HCT116 (cell line): ENCODE data around the gene AHNAK. TPM values are rescaled to one million over a fixed set of nuclear protein-coding genes. Genes with fewer than 3 reads are reported as not detected.

Experiments
- ATAC-seq: fragments of 200-7000 bp; cut with Tn5 transposase; 2 replicates; pipeline ENCODE4 v1.9.1; 2020; ENCODE audit warnings: mild to moderate bottlenecking, moderate library complexity
- BruUV-seq: library from RNA; stranded (reverse); fragments of 400-500 nt; replicated peaks from 2 replicates; lab custom pipeline; 2021; lab: Mats Ljungman, UMichigan
- CTCF ChIA-PET: fragments of 300-600 bp; sonication (Branson Sonifier 250); formaldehyde crosslinking; loops from one replicate; lab custom pipeline; 2021; ENCODE audit warnings: antibody characterized with exemption; lab: Charles Lee
- POLR2A ChIA-PET: fragments of 300-600, 350-600 bp; sonication (Branson Sonifier 250); formaldehyde crosslinking; loops from one replicate; lab custom pipeline; 2021; ENCODE audit warnings: antibody characterized with exemption; lab: Charles Lee
- RAD21 ChIA-PET, 2 experiments: fragments of 300-600 bp; sonication (Branson Sonifier 250); formaldehyde crosslinking; loops; one replicate each; lab custom pipeline; 2023; ENCODE audit warnings: low total read pairs in 2 of 2; ENCODE audit not compliant: uncharacterized antibody in 2 of 2, unreplicated experiment in 2 of 2, low non-redundant PET in 1 of 2; lab: Charles Lee
- DNase-seq: peaks from one replicate; pipeline ENCODE4 v3.0.0-alpha.2; 2010; ENCODE audit warnings: low read depth, low spot score
- H2AFZ ChIP-seq: fragments of 200-600 bp; shearing (Covaris generic), sonication (generic); 2 replicates; pipeline ENCODE4 v1.6.1; 2017; ENCODE audit warnings: low read depth, mixed run types, mixed read lengths, antibody characterized with exemption, low read length; ENCODE audit not compliant: poor library complexity, severe bottlenecking
- H3K27ac ChIP-seq: 2 replicates; pipeline ENCODE4 v1.5.1; 2012; ENCODE audit warnings: low read depth, low read length
- H3K27me3 ChIP-seq: fragments of 200-600 bp; sonication (generic); 2 replicates; pipeline ENCODE4 v1.6.1; 2016; ENCODE audit warnings: mixed run types, low read length, mixed read lengths; ENCODE audit not compliant: insufficient read depth
- H3K36me3 ChIP-seq, 2 experiments: fragments of 200-500 bp in 1 of 2; fragments of 200-600 bp in 1 of 2; sonication (Bioruptor generic) in 1 of 2; sonication (generic) in 1 of 2; 2 replicates each; pipeline versions ENCODE4 v1.5.1 to v1.6.1; 2014 to 2016; ENCODE audit warnings: low read length in 2 of 2, inconsistent platforms in 1 of 2, mixed read lengths in 1 of 2, mixed run types in 1 of 2; ENCODE audit not compliant: insufficient read depth in 2 of 2, control insufficient read depth in 1 of 2
- H3K4me1 ChIP-seq, 2 experiments: fragments of 200-600 bp in 1 of 2; sonication (generic) in 1 of 2; 2 replicates each; pipeline versions ENCODE4 v1.5.1 to v1.6.1; 2012 to 2017; ENCODE audit warnings: low read length in 2 of 2, inconsistent platforms in 1 of 2, mild to moderate bottlenecking in 1 of 2, mixed read lengths in 1 of 2, mixed run types in 1 of 2, moderate library complexity in 1 of 2; ENCODE audit not compliant: insufficient read depth in 2 of 2, control insufficient read depth in 1 of 2
- H3K4me2 ChIP-seq: fragments of 200-600 bp; sonication (generic); 2 replicates; pipeline ENCODE4 v1.6.1; 2017; ENCODE audit warnings: mixed run types, low read length, mixed read lengths
- H3K4me3 ChIP-seq, 2 experiments: fragments of 200-600 bp in 1 of 2; sonication (generic) in 1 of 2; replicated peaks in 1 of 2; 2 replicates each; pipeline ENCODE4 v1.5.1; 2011 to 2016; ENCODE audit warnings: low read length in 2 of 2, control low read depth in 1 of 2, low read depth in 1 of 2, mild to moderate bottlenecking in 1 of 2, mixed read lengths in 1 of 2, mixed run types in 1 of 2
- H3K79me2 ChIP-seq: fragments of 200-600 bp; sonication (generic); 2 replicates; pipeline ENCODE4 v1.6.1; 2017; ENCODE audit warnings: mild to moderate bottlenecking, mixed run types, low read length, moderate library complexity, mixed read lengths; ENCODE audit not compliant: insufficient read depth
- H3K9ac ChIP-seq: fragments of 200-600 bp; sonication (generic); 2 replicates; pipeline ENCODE4 v1.6.1; 2016; ENCODE audit warnings: low read length, mixed read lengths
- H3K9me2 ChIP-seq: fragments of 200-600 bp; sonication (generic), shearing (Covaris generic); 2 replicates; pipeline ENCODE4 v1.6.1; 2017; ENCODE audit warnings: mixed run types, mild to moderate bottlenecking, moderate library complexity; ENCODE audit not compliant: insufficient read depth
- H3K9me3 ChIP-seq, 2 experiments: fragments of 200-500 bp in 1 of 2; fragments of 200-600 bp in 1 of 2; sonication (Bioruptor generic) in 1 of 2; sonication (generic) in 1 of 2; 2 replicates each; pipeline ENCODE4 v1.6.1; 2014 to 2017; ENCODE audit warnings: low read length in 2 of 2, mixed read lengths in 2 of 2, inconsistent platforms in 1 of 2, low read depth in 1 of 2, mild to moderate bottlenecking in 1 of 2, mixed run types in 1 of 2, moderate library complexity in 1 of 2; ENCODE audit not compliant: control insufficient read depth in 1 of 2, insufficient read depth in 1 of 2
- H4K20me1 ChIP-seq: fragments of 200-600 bp; sonication (generic), shearing (Covaris generic); 2 replicates; pipeline ENCODE4 v1.6.1; 2017; ENCODE audit warnings: mixed run types, mild to moderate bottlenecking, moderate library complexity; ENCODE audit not compliant: insufficient read depth
- CEBPB ChIP-seq: IDR thresholded peaks from 2 replicates; pipeline ENCODE4 v1.6.1; 2012; ENCODE audit warnings: low read depth
- CTCF ChIP-seq, 3 experiments: fragments of 200-600 bp in 1 of 3; sonication (generic) in 1 of 3; IDR thresholded peaks in 2 of 3; conservative IDR thresholded peaks in 1 of 3; 2 replicates each; pipeline ENCODE4 v1.5.1; 2012 to 2017; ENCODE audit warnings: low read depth in 2 of 3, low read length in 2 of 3, antibody characterized with exemption in 1 of 3, borderline replicate concordance in 1 of 3, control low read depth in 1 of 3, mild to moderate bottlenecking in 1 of 3, mixed read lengths in 1 of 3, mixed run types in 1 of 3, moderate library complexity in 1 of 3; ENCODE audit not compliant: insufficient read depth in 1 of 3
- EGR1 ChIP-seq: IDR thresholded peaks from 2 replicates; pipeline ENCODE4 v1.6.1; 2012; ENCODE audit warnings: low read depth
- ELF1 ChIP-seq: IDR thresholded peaks from 2 replicates; pipeline ENCODE4 v1.6.1; 2012; ENCODE audit warnings: low read depth, borderline replicate concordance
- EZH2phosphoT487 ChIP-seq: fragments of 200-600 bp; IDR thresholded peaks from 2 replicates; pipeline ENCODE4 v1.6.1; 2018; ENCODE audit warnings: antibody characterized with exemption, borderline replicate concordance
- FOSL1 ChIP-seq: IDR thresholded peaks from 2 replicates; pipeline ENCODE4 v1.6.1; 2012; ENCODE audit warnings: low read depth
- JUND ChIP-seq: IDR thresholded peaks from 2 replicates; pipeline ENCODE4 v1.6.1; 2012
- MAX ChIP-seq: IDR thresholded peaks from 2 replicates; pipeline ENCODE4 v1.6.1; 2012
- POLR2A ChIP-seq: IDR thresholded peaks from 2 replicates; pipeline ENCODE4 v1.7.0; 2011; ENCODE audit warnings: borderline replicate concordance; ENCODE audit not compliant: insufficient read depth, insufficient read length; ENCODE audit errors: extremely low read depth
- POLR2AphosphoS5 ChIP-seq: IDR thresholded peaks from 2 replicates; pipeline ENCODE4 v1.6.1; 2011; ENCODE audit warnings: mild to moderate bottlenecking, low read depth, low read length, moderate library complexity
- RAD21 ChIP-seq: IDR thresholded peaks from 2 replicates; pipeline ENCODE4 v1.6.1; 2012; ENCODE audit warnings: low read depth, mild to moderate bottlenecking
- SIN3A ChIP-seq: IDR thresholded peaks from 2 replicates; pipeline ENCODE4 v1.6.1; 2012; ENCODE audit warnings: low read depth
- TCF7L2 ChIP-seq: IDR thresholded peaks from 2 replicates; pipeline ENCODE4 v1.7.0; 2011; ENCODE audit warnings: borderline replicate concordance, inconsistent platforms; ENCODE audit not compliant: insufficient read depth, insufficient read length; ENCODE audit errors: extremely low read depth
- YY1 ChIP-seq: IDR thresholded peaks from 2 replicates; pipeline ENCODE4 v1.6.1; 2011; ENCODE audit warnings: low read length, low read depth, moderate library complexity, mild to moderate bottlenecking; ENCODE audit not compliant: insufficient replicate concordance; ENCODE audit errors: extremely low read depth
- ZBTB33 ChIP-seq: IDR thresholded peaks from 2 replicates; pipeline ENCODE4 v1.6.1; 2011; ENCODE audit warnings: mild to moderate bottlenecking, low read length, moderate library complexity; ENCODE audit not compliant: insufficient replicate concordance; ENCODE audit errors: extremely low read depth
- ZFX ChIP-seq: fragments of 450-650 bp; IDR thresholded peaks from 2 replicates; pipeline ENCODE4 v1.6.1; 2017
- ZNF274 ChIP-seq: fragments of 200-500 bp; sonication (Bioruptor generic); IDR thresholded peaks from 2 replicates; pipeline ENCODE4 v1.6.1; 2014; ENCODE audit warnings: mild to moderate bottlenecking, low read depth, low read length, inconsistent platforms
- intact Hi-C: fragments of 100-400 bp; cut with micrococcal nuclease; formaldehyde crosslinking; loops from 2 replicates; pipeline ENCODE4 v1.10.0; 2022
- total RNA-seq: library from RNA; stranded (reverse); gene quantifications from one replicate; pipeline ENCODE4 v1.2.1, GENCODE V29; 2021; ENCODE audit not compliant: unreplicated experiment
- TF ChIP-seq, protein P1 (sequence below): IDR thresholded peaks from 2 replicates; pipeline ENCODE4 v1.6.1; 2012

Gene AHNAK
- total RNA-seq, 1 experiment from 2014 or later, result 239 TPM

GRCh38 chr11:62444835-62445234 is 101.8 kb downstream of the AHNAK start:
- no peak overlapping the region for H3K27ac ChIP-seq

More at GRCh38 chr11:62444835-62445234, 101.8 kb downstream of the AHNAK start:
- no TSS peak for BruUV-seq
- intact Hi-C loops, result no loop called here
- Histone ChIP-seq H3K36me3 (no peaks in the 10 kb centered on the region), H3K9me3 (no peaks in the 10 kb centered on the region), H3K4me1 (peaks cover 9 to 15% of the 10 kb centered on the region in 2 experiments; a peak in 3 of 4 replicates), H3K4me3 (no peak overlapping the region), H3K9ac (no peak overlapping the region), H2AFZ (no peak overlapping the region), H3K4me2 (no peak overlapping the region), H3K9me2 (no peaks in the 10 kb centered on the region), H3K79me2 (no peaks in the 10 kb centered on the region), H3K27me3 (peaks cover 5% of the 10 kb centered on the region; the same call in 1 of the 2 replicates), H4K20me1 (no peaks in the 10 kb centered on the region)
- no peak for ATAC-seq
- DNase-seq, result no peak
- ChIA-PET RAD21 (no interaction called here), CTCF (no interaction called here), POLR2A (no interaction called here)
- TF ChIP-seq POLR2A (no peak), POLR2AphosphoS5 (no peak), ELF1 (no peak), EGR1 (no peak), RAD21 (no peak), MAX (no peak), CTCF (IDR thresholded peaks at IDR 0.05 in 2 of 3, conservative IDR thresholded peaks at IDR 0.05 in 1 of 3; ENCODE audit: borderline replicate concordance in 1 of 3, insufficient read depth in 1 of 3, low read depth in 2 of 3, low read length in 2 of 3) (no peak), JUND (no peak), ZBTB33 (no peak), FOSL1 (no peak), SIN3A (no peak), ZNF274 (no peak), CEBPB (no peak), YY1 (no peak), TCF7L2 (no peak), ZFX (no peak), EZH2phosphoT487 (no peak)
- TF ChIP-seq, protein P1, sequence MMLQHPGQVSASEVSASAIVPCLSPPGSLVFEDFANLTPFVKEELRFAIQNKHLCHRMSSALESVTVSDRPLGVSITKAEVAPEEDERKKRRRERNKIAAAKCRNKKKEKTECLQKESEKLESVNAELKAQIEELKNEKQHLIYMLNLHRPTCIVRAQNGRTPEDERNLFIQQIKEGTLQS, result no peak
